Trophoblast cell (in vitro differentiated cells and primary cell): ENCODE data around the gene FUT7. TPM values are rescaled to one million over a fixed set of nuclear protein-coding genes. Genes with fewer than 3 reads are reported as not detected.

Experiments
- DNase-seq, 2 donors: peaks; one replicate each; pipeline ENCODE4 v3.0.0-alpha.2; 2016
- H2AFZ ChIP-seq: 2 replicates; pipeline ENCODE4 v1.6.1; 2013; ENCODE audit warnings: low read length, moderate library complexity, mild to moderate bottlenecking; ENCODE audit not compliant: insufficient read depth, poor library complexity
- H2AK5ac ChIP-seq: 2 replicates; pipeline ENCODE4 v1.6.1; 2013; ENCODE audit warnings: mild to moderate bottlenecking, low read length
- H2BK120ac ChIP-seq: 2 replicates; pipeline ENCODE4 v1.6.1; 2013; ENCODE audit warnings: low read length, mild to moderate bottlenecking, moderate library complexity; ENCODE audit not compliant: insufficient read depth, poor library complexity
- H2BK12ac ChIP-seq: 2 replicates; pipeline ENCODE4 v1.6.1; 2013; ENCODE audit warnings: mild to moderate bottlenecking, low read length, moderate library complexity
- H2BK5ac ChIP-seq: 2 replicates; pipeline ENCODE4 v1.6.1; 2013; ENCODE audit warnings: low read length, low read depth, moderate library complexity, mild to moderate bottlenecking; ENCODE audit not compliant: poor library complexity
- H3K14ac ChIP-seq: 2 replicates; pipeline ENCODE4 v1.6.1; 2013; ENCODE audit warnings: mild to moderate bottlenecking, low read length
- H3K18ac ChIP-seq: 2 replicates; pipeline ENCODE4 v1.6.1; 2013; ENCODE audit warnings: mild to moderate bottlenecking, low read length
- H3K23ac ChIP-seq: 2 replicates; pipeline ENCODE4 v1.6.1; 2013; ENCODE audit warnings: low read length
- H3K27ac ChIP-seq: 2 replicates; pipeline ENCODE4 v1.5.1; 2013; ENCODE audit warnings: low read depth, mild to moderate bottlenecking, inconsistent platforms, low read length, moderate library complexity
- H3K27me3 ChIP-seq: 2 replicates; pipeline ENCODE4 v1.6.1; 2013; ENCODE audit warnings: inconsistent platforms, mild to moderate bottlenecking, low read length, moderate library complexity; ENCODE audit not compliant: insufficient read depth
- H3K36me3 ChIP-seq, 2 experiments: 1 replicate in 1 of 2; 2 replicates in 1 of 2; pipeline ENCODE4 v1.6.1; 2013; ENCODE audit warnings: low read length in 2 of 2, mild to moderate bottlenecking in 2 of 2, moderate library complexity in 1 of 2; ENCODE audit not compliant: insufficient read depth in 2 of 2, control insufficient read depth in 1 of 2
- H3K4ac ChIP-seq: 2 replicates; pipeline ENCODE4 v1.6.1; 2013; ENCODE audit warnings: low read depth, mild to moderate bottlenecking, low read length, moderate library complexity
- H3K4me1 ChIP-seq, 2 experiments: 1 replicate in 1 of 2; 2 replicates in 1 of 2; pipeline ENCODE4 v1.6.1; 2013; ENCODE audit warnings: low read length in 2 of 2, mild to moderate bottlenecking in 2 of 2, moderate library complexity in 1 of 2; ENCODE audit not compliant: insufficient read depth in 2 of 2, control insufficient read depth in 1 of 2
- H3K4me2 ChIP-seq: 2 replicates; pipeline ENCODE4 v1.6.1; 2013; ENCODE audit warnings: inconsistent platforms, mild to moderate bottlenecking, low read length, moderate library complexity
- H3K4me3 ChIP-seq: 2 replicates; pipeline ENCODE4 v1.5.1; 2013; ENCODE audit warnings: mild to moderate bottlenecking, low read depth, low read length, inconsistent platforms
- H3K79me1 ChIP-seq: one replicate; pipeline ENCODE4 v1.6.1; 2013; ENCODE audit warnings: low read length
- H3K79me2 ChIP-seq: 2 replicates; pipeline ENCODE4 v1.6.1; 2013; ENCODE audit warnings: low read length, mild to moderate bottlenecking; ENCODE audit not compliant: control insufficient read depth, insufficient read depth, poor library complexity
- H3K9ac ChIP-seq: 2 replicates; pipeline ENCODE4 v1.6.1; 2013; ENCODE audit warnings: mild to moderate bottlenecking, low read length
- H3K9me3 ChIP-seq: 2 replicates; pipeline ENCODE4 v1.6.1; 2013; ENCODE audit warnings: low read depth, mild to moderate bottlenecking, control low read depth, inconsistent platforms, low read length; ENCODE audit not compliant: insufficient read depth
- H4K12ac ChIP-seq: 2 replicates; pipeline ENCODE4 v1.6.1; 2013; ENCODE audit warnings: low read depth, mild to moderate bottlenecking, low read length, moderate library complexity
- H4K8ac ChIP-seq: 2 replicates; pipeline ENCODE4 v1.6.1; 2013; ENCODE audit warnings: low read depth, mild to moderate bottlenecking, low read length, moderate library complexity
- H4K91ac ChIP-seq: one replicate; pipeline ENCODE4 v1.6.1; 2013; ENCODE audit warnings: low read depth, mild to moderate bottlenecking, low read length, moderate library complexity
- WGBS: extraction: QIAGEN DNeasy Blood & Tissue Kit; methylation state at CpG from one replicate; pipeline ENCODE4 v1.1.7; 2013; ENCODE audit warnings: missing lambda C conversion rate; ENCODE audit not compliant: insufficient read length, insufficient coverage; ENCODE audit errors: extremely low coverage; 5-methylcytosine and 5-hydroxymethylcytosine counted together
- polyA plus RNA-seq: library from polyadenylated mRNA; stranded (reverse); fragments of 200-250 nt; gene quantifications from 2 replicates; pipeline ENCODE4 v1.2.3, GENCODE V29; 2013

FUT7 gene
- polyA plus RNA-seq = not detected in 2 replicates

DNA sequence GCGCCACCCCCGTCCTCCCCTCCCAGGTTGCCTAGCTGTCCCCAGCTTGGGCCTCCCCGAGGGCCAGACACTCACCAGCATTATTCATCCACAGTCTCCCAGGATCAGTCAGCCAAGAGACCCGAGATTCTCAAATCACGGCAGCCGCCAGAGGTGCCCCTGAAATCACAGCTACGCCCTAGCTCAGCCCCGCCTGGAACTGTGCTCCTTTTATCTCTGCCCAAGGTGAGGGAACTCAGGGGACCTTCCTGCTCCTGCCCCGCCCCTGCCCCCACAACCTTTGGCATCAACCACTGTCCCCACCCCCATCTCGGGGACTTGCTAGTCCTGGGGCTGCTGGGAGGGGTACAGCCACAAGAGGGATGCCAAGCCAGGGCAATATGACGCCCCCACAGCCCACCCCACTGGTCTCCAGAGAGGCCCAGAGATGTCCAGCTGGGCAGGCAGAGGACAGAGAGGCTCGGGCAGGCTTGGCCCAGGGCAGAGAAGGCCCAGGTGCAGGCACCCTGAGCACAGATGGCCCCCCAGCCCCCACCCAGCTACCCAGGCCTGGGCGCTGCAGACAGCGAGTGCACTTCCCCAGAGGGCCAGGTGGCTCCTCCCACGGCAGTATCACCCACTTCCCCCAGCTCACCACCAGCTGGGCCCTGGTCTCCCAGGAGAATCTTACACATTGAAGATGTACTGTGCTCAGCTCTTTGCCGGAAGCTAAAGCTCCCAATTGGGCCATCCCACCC is at the start of gene FUT7:
TSS of gene FUT7 (minus strand) at position 185 of the 737 bp plus-strand sequence. CDS start at position 88, 97 bp downstream.
- H3K18ac ChIP-seq = no peak within 1 kb of the TSS
- no peak within 1 kb of the TSS for H2AFZ ChIP-seq
- H2BK120ac ChIP-seq = no peak within 1 kb of the TSS
- no peak within 1 kb of the TSS for H2AK5ac ChIP-seq
- no peak within 1 kb of the TSS for H2BK12ac ChIP-seq
- H4K91ac ChIP-seq = no peak within 1 kb of the TSS
- H3K9me3 ChIP-seq = peaks cover 5% of the 10 kb centered on the region
- no peak within 1 kb of the TSS for H3K23ac ChIP-seq
- H3K36me3 ChIP-seq = no peaks in the 10 kb centered on the region
- H3K4me2 ChIP-seq = no peak within 1 kb of the TSS
- H4K8ac ChIP-seq = no peak within 1 kb of the TSS
- WGBS = no CpG with 5 or more reads among the region's 16 CpGs
- no peaks in the 10 kb centered on the region for H3K79me1 ChIP-seq
- no peak within 1 kb of the TSS for H3K9ac ChIP-seq
- H3K27me3 ChIP-seq = peaks cover 5% of the 10 kb centered on the region
- H3K79me2 ChIP-seq = no peaks in the 10 kb centered on the region
- H3K4ac ChIP-seq = no peak within 1 kb of the TSS
- no peak within 1 kb of the TSS for H3K14ac ChIP-seq
- no peak within 1 kb of the TSS for H3K27ac ChIP-seq
- H3K4me1 ChIP-seq = peaks cover 6 to 8% of the 10 kb centered on the region in 2 experiments
- H4K12ac ChIP-seq = no peak within 1 kb of the TSS
- DNase-seq = no peak
- H2BK5ac ChIP-seq = no peak within 1 kb of the TSS
- no peak within 1 kb of the TSS for H3K4me3 ChIP-seq

DNA sequence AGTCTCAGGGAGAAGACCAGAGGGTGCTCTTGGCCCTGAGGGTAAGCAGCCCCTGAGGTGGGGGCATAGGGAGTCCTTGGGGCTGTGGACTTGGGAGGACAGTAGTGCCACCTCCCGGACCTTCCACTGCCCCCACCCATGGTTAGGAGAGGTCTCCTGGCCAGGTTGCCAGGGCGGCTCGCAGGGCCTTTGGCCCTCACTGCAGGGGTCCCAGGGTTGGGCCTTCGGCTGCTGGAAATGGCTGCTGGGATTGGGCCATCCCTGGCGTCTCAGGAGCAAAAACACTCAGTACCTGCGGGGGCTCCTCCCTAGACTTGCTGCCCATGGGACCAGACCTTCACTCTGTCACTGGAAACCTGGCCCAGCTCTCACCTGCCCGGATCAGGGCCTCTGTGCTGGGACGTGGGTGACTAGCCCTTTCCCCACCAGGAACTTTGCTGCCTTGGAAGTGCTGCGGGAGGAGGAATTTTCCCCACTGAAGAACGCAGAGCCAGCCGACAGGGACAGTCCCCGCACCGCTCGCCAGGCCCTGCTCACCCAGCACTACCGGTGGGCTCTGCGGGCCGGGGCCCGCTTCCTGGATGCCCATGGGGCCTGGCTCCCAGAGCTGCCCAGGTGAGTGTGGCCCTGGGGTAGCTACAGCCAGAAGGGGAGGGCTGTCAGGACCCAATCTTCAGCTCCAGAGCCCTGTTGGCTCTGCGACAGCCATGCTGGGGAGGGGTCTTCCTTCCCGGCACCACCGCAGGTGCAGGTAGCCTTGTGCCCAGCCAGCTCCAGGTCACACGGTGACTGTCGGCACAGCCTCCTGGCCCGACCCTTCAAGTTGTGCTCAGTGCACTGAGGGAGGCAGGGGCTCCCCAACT is 48.6 kb upstream of the FUT7 start:
- no CpG with 5 or more reads among the region's 24 CpGs for WGBS
- H2BK12ac ChIP-seq = no peak overlapping the region
- no peak overlapping the region for H2AFZ ChIP-seq
- H2AK5ac ChIP-seq = no peak overlapping the region
- H3K79me2 ChIP-seq = no peaks in the 10 kb centered on the region
- peaks cover 0 to 2% of the 10 kb centered on the region in 2 experiments for H3K36me3 ChIP-seq
- no peak overlapping the region for H3K18ac ChIP-seq
- H3K27ac ChIP-seq = no peak overlapping the region
- H4K91ac ChIP-seq = no peak overlapping the region
- H3K27me3 ChIP-seq = peaks cover 22% of the 10 kb centered on the region
- H3K79me1 ChIP-seq = peaks cover 3% of the 10 kb centered on the region
- DNase-seq = no peak
- no peak overlapping the region for H3K23ac ChIP-seq
- no peak overlapping the region for H3K4me2 ChIP-seq
- H3K4me1 ChIP-seq = peaks cover 10 to 14% of the 10 kb centered on the region in 2 experiments
- H3K9ac ChIP-seq = no peak overlapping the region
- H4K12ac ChIP-seq = no peak overlapping the region
- no peak overlapping the region for H3K4me3 ChIP-seq
- H3K14ac ChIP-seq = no peak overlapping the region
- H4K8ac ChIP-seq = no peak overlapping the region
- H3K9me3 ChIP-seq = peaks cover 9% of the 10 kb centered on the region
- H2BK5ac ChIP-seq = no peak overlapping the region
- no peak overlapping the region for H2BK120ac ChIP-seq
- no peak overlapping the region for H3K4ac ChIP-seq

GRCh38 chr9:137079401-137079787 is 47.5 kb upstream of the FUT7 start:
- H3K14ac ChIP-seq = no peak overlapping the region
- peaks cover 3% of the 10 kb centered on the region for H3K79me1 ChIP-seq
- H3K4me1 ChIP-seq = peaks cover 10 to 14% of the 10 kb centered on the region in 2 experiments
- no peak overlapping the region for H4K8ac ChIP-seq
- H3K9ac ChIP-seq = no peak overlapping the region
- H3K18ac ChIP-seq = no peak overlapping the region
- no peak overlapping the region for H3K4ac ChIP-seq
- H3K23ac ChIP-seq = no peak overlapping the region
- no peak overlapping the region for H2BK12ac ChIP-seq
- peaks cover 0 to 2% of the 10 kb centered on the region in 2 experiments for H3K36me3 ChIP-seq
- H2BK5ac ChIP-seq = no peak overlapping the region
- no peak overlapping the region for H2AK5ac ChIP-seq
- no peak overlapping the region for H4K91ac ChIP-seq
- no peak overlapping the region for H3K4me3 ChIP-seq
- H2BK120ac ChIP-seq = no peak overlapping the region
- H3K9me3 ChIP-seq = peaks cover 9% of the 10 kb centered on the region
- WGBS = no CpG with 5 or more reads among the region's 13 CpGs
- no peak overlapping the region for H4K12ac ChIP-seq
- no peak overlapping the region for H2AFZ ChIP-seq
- no peak for DNase-seq
- H3K79me2 ChIP-seq = no peaks in the 10 kb centered on the region
- peaks cover 22% of the 10 kb centered on the region for H3K27me3 ChIP-seq
- H3K27ac ChIP-seq = no peak overlapping the region
- no peak overlapping the region for H3K4me2 ChIP-seq

DNA sequence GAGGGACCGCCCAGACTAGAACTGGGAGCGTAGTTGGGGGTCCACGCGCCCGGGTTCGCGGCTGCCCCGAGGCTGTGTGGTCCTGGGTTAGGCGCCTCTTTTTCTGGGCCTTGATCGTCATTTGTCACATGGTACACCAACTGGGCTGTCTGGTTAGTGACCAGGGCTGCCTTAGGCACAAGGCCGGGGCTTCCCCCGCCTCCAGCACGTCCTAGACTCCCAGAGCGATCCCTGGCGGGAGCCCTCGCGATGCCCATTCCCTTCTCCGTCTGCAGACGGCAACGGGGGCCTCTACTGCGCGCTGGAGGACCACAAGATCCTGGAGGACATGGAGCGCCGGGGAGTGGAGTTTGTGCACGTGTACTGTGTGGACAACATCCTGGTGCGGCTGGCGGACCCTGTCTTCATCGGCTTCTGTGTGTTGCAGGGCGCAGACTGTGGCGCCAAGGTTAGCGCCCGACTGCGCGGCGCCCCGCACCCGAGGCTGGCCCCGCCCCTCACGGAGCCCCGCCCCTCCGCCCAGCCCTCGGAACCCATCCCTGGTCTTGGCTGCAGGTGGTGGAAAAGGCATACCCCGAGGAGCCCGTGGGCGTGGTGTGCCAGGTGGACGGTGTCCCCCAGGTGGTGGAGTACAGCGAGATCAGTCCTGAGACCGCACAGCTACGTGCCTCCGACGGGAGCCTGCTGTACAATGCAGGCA is 47.0 kb upstream of the FUT7 start:
- WGBS = no CpG with 5 or more reads among the region's 51 CpGs
- no peak overlapping the region for H2AK5ac ChIP-seq
- peak; percentile 22 to 39 for DNase-seq
- H3K23ac ChIP-seq = no peak overlapping the region
- H3K4ac ChIP-seq = no peak overlapping the region
- H3K27ac ChIP-seq = no peak overlapping the region
- H3K18ac ChIP-seq = no peak overlapping the region
- H2BK5ac ChIP-seq = no peak overlapping the region
- H3K4me1 ChIP-seq = peaks cover 10 to 14% of the 10 kb centered on the region in 2 experiments
- no peak overlapping the region for H2BK120ac ChIP-seq
- no peak overlapping the region for H4K8ac ChIP-seq
- no peak overlapping the region for H3K9ac ChIP-seq
- H4K12ac ChIP-seq = no peak overlapping the region
- peaks cover 3% of the 10 kb centered on the region for H3K79me1 ChIP-seq
- H3K14ac ChIP-seq = no peak overlapping the region
- H3K4me3 ChIP-seq = no peak overlapping the region
- no peak overlapping the region for H2BK12ac ChIP-seq
- peak overlapping the region; percentile 13 for H2AFZ ChIP-seq
- peaks cover 9% of the 10 kb centered on the region for H3K9me3 ChIP-seq
- H3K79me2 ChIP-seq = no peaks in the 10 kb centered on the region
- no peak overlapping the region for H4K91ac ChIP-seq
- peak overlapping the region; percentile 90 for H3K4me2 ChIP-seq
- H3K36me3 ChIP-seq = peaks cover 0 to 2% of the 10 kb centered on the region in 2 experiments
- peaks cover 22% of the 10 kb centered on the region for H3K27me3 ChIP-seq
